HG03558 (cell line): ENCODE data around the gene LAMA2.

Source experiments
- ATAC-seq: cut with Tn5 transposase; IDR thresholded peaks from one replicate; pipeline ENCODE4 v1.9.1; 2021; ENCODE audit warnings: moderate number of reproducible peaks; ENCODE audit not compliant: unreplicated experiment; ENCODE audit errors: extremely low read depth

Gene LAMA2

DNA sequence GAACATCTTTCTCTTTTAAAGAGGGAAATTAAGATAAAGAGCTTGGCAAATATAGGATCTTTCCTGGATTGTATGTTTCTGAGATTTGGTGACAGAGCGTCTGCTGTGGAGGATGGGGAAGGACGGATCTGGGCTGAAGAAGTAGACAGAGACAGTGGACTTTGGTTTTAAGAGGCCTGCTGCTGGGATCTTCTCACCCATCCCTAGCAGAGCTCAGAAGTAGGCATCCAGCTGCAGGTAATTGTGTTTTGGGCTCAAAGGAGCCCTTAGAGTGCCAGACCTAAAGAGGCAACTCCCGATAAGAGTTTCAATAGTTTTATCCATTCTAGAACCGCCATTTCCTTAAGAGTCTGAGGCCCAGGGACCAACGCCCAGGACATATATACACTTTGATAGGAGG is 20.8 kb downstream of the LAMA2 start:
- ATAC-seq, result no peak

DNA sequence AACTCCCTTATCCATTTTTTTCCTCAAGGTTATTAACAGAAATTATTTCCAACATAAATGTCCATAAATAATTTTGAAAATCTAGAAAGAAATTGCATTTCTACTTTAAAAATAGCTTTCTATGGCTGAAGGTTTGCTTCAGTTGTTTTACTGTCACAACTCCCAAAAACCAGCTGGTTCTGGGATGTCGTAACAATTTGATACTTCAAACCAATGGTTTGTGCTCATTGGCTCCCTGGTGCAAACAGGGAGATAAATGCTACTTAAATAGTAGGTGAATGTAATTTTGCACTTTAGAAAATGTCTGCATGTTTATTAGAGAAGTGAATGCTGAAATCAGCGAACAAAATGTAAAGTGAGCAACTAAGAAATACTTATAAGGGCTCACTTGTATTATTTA is 31.1 kb downstream of the LAMA2 start:
- ATAC-seq, result no peak

DNA sequence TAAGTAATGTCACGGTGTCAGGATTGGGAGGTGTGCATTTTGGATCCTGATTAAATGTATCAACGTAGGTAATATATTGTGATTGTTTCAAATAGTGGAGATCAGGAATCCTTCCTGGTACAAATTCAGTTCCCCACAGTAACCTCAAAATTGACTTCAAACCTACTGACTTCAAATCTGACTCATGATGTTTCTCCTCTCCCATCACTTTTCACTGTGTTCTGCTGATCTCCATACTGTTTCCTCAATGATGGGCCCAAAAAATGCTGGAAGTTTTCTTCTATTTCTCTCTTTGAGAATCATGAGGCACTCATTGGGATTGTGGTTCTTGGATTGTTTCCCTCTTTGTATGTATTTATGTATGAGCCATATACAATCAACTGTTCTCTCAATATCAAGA is 35.9 kb downstream of the LAMA2 start:
- no peak for ATAC-seq

GRCh38 chr6:128919412-128920180 is 36.7 kb downstream of the LAMA2 start:
- ATAC-seq, result no peak

DNA sequence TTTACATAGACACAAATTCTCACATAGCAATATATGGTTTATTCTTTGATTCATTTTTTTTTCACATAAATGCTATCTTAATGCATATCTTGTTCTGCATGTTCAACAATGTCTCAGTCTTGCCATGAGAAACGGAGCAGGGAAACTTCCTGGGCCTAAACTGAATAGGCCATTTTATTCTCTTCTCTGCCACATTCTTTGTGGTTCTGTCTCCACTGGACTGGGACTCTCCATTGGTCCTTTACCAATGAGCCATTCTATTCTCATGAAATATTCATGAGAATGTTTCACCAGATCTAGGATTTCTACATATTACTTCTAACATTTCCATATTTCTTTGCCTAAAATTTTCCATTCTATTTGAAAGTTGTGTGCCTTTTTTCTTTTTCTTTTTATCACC is 42.8 kb downstream of the LAMA2 start:
- no peak for ATAC-seq

- no peak for ATAC-seq
Measured at GRCh38 chr6:128929869-128930268, 46.9 kb downstream of the LAMA2 start.

GRCh38 chr6:128930321-128930720 is 47.4 kb downstream of the LAMA2 start:
- no peak for ATAC-seq

GRCh38 chr6:128932061-128932460 is 49.1 kb downstream of the LAMA2 start:
- no peak for ATAC-seq

DNA sequence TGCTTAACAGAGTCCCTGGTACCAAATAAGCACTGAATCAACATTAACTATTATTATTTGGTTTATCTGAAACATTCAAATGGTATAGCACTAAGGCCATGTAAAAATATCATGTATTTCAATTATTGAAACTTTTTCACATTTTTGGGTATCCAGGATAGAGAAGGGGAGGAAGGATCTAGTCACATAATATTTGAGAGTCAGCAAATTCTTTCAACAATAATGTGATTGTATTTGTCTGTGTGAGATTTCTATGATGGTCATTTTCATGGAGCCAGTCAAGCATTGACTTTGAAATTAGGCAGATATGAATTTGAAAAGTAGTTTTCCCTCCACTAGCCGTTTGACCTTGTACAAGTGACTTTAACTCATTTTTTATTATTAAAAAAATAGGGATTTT is 67.9 kb downstream of the LAMA2 start:
- no peak for ATAC-seq

- ATAC-seq, result no peak
Measured at GRCh38 chr6:128952902-128953301, 70.0 kb downstream of the LAMA2 start.

- ATAC-seq, result no peak
Measured at GRCh38 chr6:128954308-128955043, 71.5 kb downstream of the LAMA2 start.

GRCh38 chr6:128963561-128963960 is 80.6 kb downstream of the LAMA2 start:
- ATAC-seq, result no peak

DNA sequence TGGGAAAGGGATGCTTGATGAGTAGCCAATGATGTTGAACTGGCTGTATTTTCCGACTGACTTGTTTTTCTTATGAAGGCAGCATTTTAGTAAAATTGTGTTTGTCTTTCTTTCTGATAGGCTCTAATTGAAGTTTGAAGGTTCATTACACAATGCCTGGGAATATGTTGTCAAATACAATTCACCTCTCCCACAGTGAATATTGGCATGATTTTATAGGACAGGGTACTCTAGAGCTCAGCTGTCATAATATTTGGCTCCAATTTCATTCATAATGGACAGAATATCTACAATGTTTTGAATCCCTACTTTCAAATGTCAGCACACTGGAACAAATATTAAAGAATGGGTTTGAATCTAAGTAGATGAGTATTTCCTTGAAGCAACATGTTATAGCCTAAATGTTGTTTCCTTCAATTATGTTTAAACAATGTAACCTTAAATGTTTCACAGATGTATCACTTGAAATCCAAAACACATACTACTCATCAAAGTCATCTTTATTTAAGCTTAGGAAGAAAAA is 81.4 kb downstream of the LAMA2 start:
- no peak for ATAC-seq

DNA sequence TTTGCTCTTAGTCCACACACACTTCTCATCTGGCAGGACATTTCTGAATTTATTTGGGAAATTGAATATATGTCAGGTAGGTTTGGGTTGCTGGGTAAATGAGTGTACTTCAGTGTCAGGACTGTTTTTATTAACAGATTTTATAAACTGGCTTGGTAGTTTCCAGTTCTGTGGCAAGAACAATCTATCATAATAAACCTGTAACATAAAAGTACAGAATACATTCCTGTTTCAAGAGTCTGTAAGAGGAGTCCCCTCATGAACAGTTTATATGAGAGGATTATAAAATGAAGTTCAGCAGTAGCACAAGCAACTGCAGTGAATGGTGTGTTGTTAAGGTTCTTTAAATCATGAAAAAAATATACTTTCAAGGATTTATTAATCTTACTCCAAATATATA is 81.8 kb downstream of the LAMA2 start:
- ATAC-seq, result no peak

DNA sequence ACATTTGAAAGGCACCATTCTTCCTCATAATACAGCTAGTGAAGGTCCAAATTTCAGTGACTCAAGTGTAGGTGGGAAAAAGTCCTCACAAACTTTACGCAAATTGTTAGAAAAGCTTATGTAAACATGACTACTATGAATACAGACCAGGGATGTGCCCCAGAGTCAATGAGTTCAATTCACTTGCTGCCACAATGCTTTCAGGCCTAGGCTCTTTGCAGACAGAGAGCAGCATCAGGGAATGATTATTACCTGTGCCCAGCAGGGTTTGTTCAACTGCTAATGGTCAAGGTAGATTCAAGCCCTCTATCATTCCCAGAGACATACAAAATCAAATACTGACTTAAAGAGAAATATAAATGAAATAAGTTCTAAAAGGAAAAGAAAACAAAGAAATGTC is 84.0 kb downstream of the LAMA2 start:
- ATAC-seq, result no peak

- ATAC-seq, result no peak
Measured at GRCh38 chr6:128979071-128979470, 96.1 kb downstream of the LAMA2 start.

DNA sequence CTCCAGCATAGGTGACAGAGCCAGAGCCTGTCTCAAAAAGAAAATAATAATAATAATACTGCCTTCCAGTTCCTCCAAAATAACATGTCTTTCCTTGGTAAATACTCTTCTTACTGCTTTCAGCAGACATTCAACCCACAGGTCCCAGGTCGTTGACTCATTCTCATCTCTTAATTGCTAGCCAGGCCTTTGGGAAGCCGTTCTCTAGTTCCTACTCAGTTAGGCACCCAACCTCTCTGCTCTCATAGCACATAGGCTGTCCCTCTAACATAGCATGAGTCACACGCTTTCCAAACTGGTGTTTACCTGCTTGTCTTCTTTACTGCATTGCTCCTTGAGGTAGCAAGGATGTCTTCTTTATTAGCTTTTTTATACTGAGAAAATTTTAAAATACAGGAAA is 98.8 kb downstream of the LAMA2 start:
- no peak for ATAC-seq

GRCh38 chr6:128990360-128990759 is 107.4 kb downstream of the LAMA2 start:
- no peak for ATAC-seq

GRCh38 chr6:128990915-128991314 is 108.0 kb downstream of the LAMA2 start:
- no peak for ATAC-seq

GRCh38 chr6:128993166-128993565 is 110.2 kb downstream of the LAMA2 start:
- no peak for ATAC-seq

DNA sequence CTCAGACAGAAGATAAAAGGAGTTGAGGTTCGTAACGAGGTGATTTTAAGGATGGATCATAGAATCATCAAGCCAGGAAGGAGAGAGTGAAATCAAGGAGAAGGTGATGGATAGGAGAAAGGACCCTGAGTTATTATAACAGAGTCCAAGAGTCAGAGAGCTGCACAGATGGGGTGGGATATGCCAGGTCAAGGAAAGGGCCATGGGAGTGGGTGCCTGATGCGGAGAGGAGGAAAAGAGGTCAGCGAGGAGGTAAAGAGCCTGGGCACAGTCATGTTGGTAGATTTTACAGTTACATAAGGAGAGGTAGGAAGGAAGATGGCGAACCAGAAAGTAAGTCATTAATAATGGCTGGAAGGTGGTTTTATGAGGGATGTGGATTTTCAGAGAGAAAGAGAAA is 114.9 kb downstream of the LAMA2 start:
- ATAC-seq, result no peak
